Mesenteric fat pad (tissue), 1 donor: ENCODE data around the gene C16orf95. TPM values are rescaled to one million over a fixed set of nuclear protein-coding genes. Genes with fewer than 3 reads are reported as not detected.

Source experiments
- DNase-seq: peaks from one replicate; pipeline ENCODE4 v3.0.0-alpha.2; 2020; ENCODE audit warnings: low spot score
- total RNA-seq: library from RNA; stranded (reverse); fragmentation: NEBNext Ultra II Directional; extraction: Animal tissue kit (Norgen Biotek cat#: 25700); gene quantifications from one replicate; pipeline ENCODE4 v1.2.1, GENCODE V29; 2021
- donor health status: DM: yes; HTN: yes; CAD: no.

Gene C16orf95
- total RNA-seq, 1 donor from 2014 or later, result 5.3 TPM

GRCh38 chr16:87255866-87256265, 61.3 kb downstream of the C16orf95 start:
- DNase-seq, result no peak

- DNase-seq, result no peak
Measured at GRCh38 chr16:87254734-87255133, 62.5 kb downstream of the C16orf95 start.

- no peak for DNase-seq
Measured at GRCh38 chr16:87254296-87254695, 62.9 kb downstream of the C16orf95 start.

- no peak for DNase-seq
Measured at GRCh38 chr16:87253536-87253935, 63.7 kb downstream of the C16orf95 start.

Other genes with a start within 250 kb of the C16orf95 start
- gene FBXO31, start 66.4 kb upstream of the C16orf95 start, total RNA-seq, result 66.9 TPM
- gene MAP1LC3B, start 74.9 kb upstream of the C16orf95 start, total RNA-seq, result 78.6 TPM
- gene ZCCHC14, start 175.6 kb upstream of the C16orf95 start, total RNA-seq, result 16.6 TPM